HG03565 (cell line): ENCODE results near the gene CREB5.
A peak's percentile ranks its signal among the peaks of the same experiment; 100 is the strongest.

Experiments used
- ATAC-seq: cut with Tn5 transposase; IDR thresholded peaks from one replicate; pipeline ENCODE4 v1.9.1; 2021; ENCODE audit warnings: mild to moderate bottlenecking, moderate library complexity; ENCODE audit not compliant: unreplicated experiment

Gene CREB5

GRCh38 chr7:28507525-28508282 lies 95.4 kb downstream of the CREB5 start:
- ATAC-seq: no peak

DNA sequence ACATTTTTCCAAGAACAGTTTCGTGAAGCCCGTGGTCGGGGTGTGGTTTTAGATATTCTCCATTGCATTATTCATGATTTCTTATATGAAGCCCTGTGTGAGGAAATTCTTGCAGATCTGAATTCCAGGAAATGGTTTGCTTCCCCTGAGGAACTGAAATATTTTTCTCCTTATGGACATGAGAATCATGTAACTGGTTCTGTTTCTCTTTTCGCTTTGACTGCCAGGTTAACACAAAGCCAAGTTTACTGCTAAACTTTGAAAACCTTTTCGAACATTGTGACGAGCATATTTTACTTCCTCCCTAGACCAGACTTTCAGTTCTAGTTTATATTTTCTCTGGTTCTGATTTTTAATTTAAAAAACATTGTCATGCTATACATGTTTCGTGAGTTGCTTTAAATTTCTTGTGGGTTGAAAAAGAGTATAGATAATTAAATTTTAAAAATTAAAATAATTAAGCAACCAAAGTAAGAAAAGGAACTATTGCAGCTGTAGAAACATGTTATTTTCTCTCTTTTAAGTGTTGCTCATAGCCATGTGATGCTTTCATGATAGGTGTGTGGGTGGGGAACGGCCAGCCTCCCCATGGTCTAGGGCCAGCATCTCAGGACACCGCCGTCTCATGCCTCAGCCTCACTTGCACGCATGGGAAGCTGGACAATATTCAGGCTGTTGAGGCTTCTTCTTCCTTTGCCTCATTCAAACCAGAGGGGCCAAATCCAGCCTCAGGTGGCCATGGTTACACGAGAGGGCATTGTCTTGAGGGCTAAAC lies 97.1 kb downstream of the CREB5 start:
- ATAC-seq: peak; percentile 63

GRCh38 chr7:28510026-28510369 lies 97.7 kb downstream of the CREB5 start:
- no peak for ATAC-seq

DNA sequence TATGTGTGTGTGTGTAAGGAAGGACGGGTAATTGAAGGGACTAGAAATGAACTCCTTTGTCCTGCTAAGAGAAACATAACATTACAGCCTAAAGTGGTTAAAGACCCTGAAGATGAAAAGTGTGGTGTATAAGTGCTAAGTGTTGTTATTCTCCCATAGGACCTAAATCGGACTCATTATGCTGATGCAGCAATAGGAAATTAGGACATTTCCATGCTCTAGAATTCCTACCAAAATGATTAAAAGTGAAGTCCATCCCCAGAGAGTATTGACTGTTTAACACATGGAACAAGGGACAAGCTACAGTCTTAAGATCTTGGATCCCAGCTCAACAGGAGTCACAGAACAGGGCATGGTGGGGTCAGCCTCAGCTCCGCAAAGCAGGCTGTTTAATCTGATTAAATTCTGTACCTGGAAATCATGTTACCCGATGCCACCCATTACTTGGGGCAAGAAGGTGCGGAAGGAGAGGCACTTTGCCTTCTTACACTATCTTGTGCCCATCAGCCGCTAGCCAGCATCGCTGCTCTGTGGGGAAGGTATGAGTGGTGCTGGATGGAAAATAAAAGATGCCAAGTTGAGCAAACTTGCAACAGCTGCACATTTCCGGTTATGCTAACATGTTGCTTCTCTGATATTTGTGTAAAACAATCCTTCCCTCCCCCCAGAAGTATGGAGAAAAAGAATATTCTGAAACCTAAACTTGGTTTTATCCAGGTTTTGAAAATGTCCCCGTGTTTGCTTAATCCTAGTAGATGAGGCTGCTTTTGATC lies 100.5 kb downstream of the CREB5 start:
- no peak for ATAC-seq

GRCh38 chr7:28516390-28517172 lies 104.3 kb downstream of the CREB5 start:
- ATAC-seq: no peak

DNA sequence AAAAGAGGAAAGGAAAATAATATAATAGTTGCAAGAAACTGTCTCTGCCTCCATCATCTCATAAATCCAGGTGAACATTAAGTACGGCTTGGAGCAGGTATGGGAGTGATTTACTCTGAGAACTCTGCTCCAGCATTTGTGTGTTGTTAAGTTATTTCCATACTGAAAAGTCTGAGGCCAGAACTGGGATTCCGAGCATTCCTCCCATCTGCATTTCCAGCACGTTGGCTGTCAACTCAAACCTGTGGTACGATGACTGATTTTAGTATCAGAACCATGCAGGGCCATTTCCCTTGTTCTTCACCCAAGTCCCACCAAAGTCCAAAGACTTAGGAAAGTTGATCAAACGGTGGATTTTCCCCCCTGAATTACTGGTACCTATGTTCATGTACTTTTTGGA lies 104.9 kb downstream of the CREB5 start:
- ATAC-seq: no peak

- no peak for ATAC-seq
Measured at GRCh38 chr7:28517606-28518005, 105.3 kb downstream of the CREB5 start.

GRCh38 chr7:28520074-28521015 lies 108.0 kb downstream of the CREB5 start:
- ATAC-seq: no peak

GRCh38 chr7:28524978-28525377 lies 112.7 kb downstream of the CREB5 start:
- no peak for ATAC-seq

DNA sequence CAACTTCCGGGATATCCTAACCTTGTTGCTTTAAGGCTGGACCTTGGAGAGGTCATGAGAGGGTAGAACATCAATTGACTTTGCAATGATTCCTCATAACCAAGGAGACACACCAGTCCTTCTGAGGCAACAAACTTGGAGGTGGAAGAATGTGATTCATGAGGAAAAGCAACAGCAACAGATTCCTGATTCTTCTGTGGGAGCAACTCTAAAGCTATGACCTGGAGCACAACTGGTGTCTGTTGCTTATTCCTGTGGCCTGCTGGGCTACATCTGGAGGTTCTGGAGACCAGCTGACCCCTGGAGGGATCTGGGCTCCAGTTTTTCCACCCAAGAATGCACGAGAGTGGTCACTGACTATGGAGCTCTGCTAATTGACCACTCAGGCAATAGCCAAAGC lies 116.6 kb downstream of the CREB5 start:
- ATAC-seq: no peak

GRCh38 chr7:28529755-28530154 lies 117.4 kb downstream of the CREB5 start:
- no peak for ATAC-seq

GRCh38 chr7:28530175-28530802 lies 118.0 kb downstream of the CREB5 start:
- no peak for ATAC-seq

- no peak for ATAC-seq
Measured at GRCh38 chr7:28530803-28531175, 118.5 kb downstream of the CREB5 start.

DNA sequence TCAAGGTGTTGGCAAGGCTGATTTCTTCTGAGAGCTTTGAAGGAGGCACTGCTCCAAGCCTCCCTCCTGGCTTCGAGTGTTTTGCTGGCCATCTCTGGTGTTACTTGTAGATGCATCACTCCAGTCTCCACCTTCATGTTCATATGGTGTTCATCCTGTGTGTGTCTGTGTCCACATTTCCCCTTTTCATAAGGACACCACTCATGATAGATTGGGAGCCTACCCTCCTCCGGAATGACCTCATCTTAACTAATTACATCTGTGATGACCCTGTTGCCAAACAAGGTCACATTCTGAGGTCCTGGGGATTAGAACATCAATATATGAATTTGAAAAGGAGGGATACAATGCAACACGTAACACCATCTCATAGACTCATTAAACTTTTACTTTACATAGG lies 119.0 kb downstream of the CREB5 start:
- ATAC-seq: no peak

GRCh38 chr7:28532181-28532580 lies 119.9 kb downstream of the CREB5 start:
- ATAC-seq: no peak

DNA sequence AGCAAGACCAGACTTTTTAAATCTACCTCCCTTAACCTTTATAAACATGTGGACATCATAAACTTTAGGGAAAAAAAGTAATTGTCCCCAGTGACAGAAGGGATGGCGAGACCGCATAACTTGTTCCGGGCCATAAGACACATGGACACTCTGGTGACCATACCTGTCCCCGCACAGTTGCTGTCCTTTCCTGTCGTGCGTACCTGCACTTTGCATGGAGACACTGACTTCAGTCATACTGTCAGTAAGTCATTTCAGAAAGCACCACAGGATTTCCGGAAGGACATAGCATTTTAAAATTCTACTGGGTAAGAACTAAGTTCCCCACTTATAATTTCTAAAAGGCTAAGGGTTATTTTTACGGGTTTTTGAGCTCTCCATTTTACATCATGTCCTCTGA lies 120.9 kb downstream of the CREB5 start:
- no peak for ATAC-seq

GRCh38 chr7:28533731-28534531 lies 121.6 kb downstream of the CREB5 start:
- no peak for ATAC-seq

DNA sequence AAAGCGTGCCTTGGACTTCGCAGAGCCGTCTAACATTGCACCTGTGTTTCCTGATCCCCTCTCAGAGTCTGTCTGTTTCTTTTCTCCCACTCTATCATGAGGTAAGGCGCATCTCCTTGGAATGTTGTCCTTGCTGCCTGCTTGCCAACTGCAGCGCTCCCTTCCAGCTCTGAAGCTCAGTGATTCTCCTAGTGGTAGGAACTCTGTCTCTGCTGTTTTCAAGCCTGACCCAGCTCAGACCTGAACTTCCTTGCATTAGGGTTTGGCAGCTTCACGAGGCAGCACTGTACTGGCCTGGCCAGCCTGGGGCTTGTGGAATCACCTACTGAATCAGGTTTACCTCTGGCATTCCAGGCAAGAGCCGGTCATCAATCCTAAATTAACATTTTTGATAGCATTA lies 123.9 kb downstream of the CREB5 start:
- ATAC-seq: no peak
